Hypothalamus (tissue), 51 donors: Measurements from ENCODE around the gene DIP2C.

ENCODE experiments used
- DNase-seq, 51 donors: peaks; one replicate each; lab custom pipeline; 2025; lab: John Stamatoyannopoulos, UW

Gene DIP2C

DNA sequence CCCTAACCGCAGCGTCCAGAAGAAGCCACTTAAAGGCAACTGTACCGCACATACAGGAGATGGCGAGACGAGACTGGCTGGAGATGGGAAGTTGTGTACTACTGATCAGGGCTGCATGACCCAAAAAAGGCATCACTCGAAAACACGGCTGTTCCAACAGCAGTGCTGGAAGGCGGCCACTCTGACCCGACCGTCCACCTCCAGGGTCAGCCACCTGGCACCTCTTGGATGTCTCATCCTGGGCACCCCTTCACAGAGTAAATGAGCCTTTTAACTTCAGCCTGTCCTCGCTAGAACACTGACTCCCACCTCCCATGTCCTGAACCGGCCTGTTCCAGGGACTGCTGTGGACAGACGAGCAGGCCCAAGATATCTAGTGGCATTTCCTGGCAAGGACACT, 180.7 kb downstream of the DIP2C start:
- DNase-seq, result no peak

DNA sequence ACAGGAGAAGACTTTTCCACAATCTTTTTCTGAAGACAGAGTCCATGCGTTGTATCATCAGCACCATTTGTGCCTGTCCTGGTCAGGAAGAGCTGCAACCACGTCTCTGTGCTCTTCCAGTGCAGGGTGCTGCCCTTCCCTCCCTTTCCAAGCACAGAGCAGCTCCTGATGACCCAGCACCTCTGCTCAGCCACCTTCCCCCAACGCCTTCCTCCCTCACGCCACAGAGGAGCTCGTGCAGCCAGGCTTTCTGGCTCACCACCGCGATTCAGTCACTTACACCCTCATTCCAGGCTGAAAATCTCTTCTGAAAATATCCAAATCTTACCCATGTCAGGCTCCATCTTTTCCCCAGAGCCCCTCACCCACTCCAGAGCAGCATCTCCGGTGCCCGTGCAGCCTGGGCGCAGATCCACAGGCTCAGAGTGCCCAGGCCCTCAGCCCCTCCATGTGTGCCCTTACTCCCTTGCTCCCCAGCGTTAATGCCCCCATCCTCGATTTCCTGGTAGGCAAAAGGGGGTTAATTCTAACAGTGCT, 181.5 kb downstream of the DIP2C start:
- no peak for DNase-seq

DNA sequence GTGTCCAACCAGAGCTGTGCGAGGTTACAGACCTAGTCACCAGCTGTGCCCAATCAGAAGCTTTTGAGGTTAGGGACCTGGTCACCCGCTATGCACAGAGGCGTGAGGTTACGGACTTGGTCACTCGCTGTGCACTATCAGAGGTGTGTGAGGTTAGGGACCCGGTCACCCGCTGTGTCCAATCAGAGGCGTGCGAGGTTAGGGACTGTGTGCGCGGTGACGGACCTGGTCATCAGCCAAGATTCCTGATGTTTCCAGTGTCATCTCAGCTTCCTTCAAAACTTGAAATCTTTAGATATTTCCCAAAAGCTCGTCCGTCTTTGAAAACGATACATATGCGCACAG, 182.1 kb downstream of the DIP2C start:
- no peak for DNase-seq

DNA sequence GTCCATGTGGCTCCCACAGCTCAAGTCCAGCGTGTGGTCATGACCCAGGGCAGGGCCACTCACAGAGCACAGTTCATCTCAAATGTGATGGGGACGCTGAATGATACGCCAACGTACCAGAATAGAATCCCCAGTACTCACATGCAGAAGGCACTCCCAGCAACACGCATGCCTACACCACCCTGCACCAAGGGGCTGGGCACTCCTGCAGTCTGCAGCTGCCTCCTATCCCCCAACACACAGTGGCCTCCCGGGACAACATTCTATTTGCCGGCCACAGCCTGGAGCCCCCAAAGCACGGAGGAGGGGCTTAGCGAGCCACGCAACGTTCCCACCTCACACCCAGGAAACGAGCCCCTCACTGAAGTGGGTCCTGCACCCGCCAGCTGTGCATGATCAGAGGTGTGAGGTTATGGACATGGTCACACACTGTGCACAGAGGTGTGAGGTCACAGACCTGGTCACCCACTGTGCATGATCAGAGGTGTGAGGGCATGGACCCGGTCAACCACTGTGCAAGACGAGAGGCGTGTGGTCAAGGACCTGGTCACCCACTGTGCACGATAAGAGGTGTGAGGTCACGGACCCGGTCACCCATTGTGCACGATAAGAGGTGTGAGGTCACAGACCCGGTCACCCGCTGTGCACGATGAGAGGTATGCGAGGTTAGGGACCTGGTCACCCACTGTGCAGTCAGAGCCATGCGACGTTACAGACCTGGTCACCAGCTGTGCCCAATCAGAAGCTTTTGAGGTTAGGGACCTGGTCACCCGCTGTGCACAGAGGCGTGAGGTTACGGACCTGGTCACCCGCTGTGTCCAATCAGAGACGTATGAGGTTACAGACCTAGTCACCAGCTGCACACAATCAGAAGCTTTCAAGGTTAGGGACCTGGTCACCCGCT, 182.8 kb downstream of the DIP2C start:
- DNase-seq, result no peak

DNA sequence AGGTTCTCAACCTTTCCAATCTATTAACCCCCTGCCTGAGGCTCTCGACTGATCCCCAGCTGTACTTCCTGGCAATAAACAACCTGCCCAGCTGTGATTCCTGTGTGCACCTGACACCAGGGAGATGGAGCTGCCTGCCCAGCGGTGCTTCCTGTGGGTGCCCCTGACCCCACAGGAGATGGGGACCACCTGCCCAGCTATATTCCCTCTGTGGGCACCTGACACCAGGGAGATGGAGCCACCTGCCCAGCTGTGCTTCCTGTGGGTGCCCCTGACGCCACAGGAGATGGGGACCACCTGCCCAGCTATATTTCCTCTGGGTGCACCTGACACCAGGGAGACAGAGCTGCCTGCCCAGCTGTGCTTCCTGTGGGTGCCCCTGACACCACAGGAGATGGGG, 184.0 kb downstream of the DIP2C start:
- no peak for DNase-seq

DNA sequence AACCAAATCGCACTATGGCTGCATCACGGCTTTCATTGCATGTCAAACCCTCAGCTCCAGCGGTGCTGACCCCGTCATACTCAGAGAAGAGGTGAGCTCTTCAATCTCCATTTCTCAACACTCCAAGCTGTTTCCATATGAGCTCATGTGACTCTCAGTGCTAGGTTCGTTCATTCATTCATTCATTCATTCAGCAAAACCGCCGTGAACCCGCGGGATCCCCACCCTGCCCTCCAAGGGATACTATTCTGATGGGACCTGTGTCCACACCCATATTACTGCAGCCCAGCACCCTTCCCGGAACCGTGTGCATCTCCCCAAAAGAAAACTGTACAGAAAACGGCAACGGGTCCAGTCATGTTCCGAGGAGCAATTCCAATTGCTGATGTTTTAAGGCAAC, 184.7 kb downstream of the DIP2C start:
- DNase-seq, result no peak

DNA sequence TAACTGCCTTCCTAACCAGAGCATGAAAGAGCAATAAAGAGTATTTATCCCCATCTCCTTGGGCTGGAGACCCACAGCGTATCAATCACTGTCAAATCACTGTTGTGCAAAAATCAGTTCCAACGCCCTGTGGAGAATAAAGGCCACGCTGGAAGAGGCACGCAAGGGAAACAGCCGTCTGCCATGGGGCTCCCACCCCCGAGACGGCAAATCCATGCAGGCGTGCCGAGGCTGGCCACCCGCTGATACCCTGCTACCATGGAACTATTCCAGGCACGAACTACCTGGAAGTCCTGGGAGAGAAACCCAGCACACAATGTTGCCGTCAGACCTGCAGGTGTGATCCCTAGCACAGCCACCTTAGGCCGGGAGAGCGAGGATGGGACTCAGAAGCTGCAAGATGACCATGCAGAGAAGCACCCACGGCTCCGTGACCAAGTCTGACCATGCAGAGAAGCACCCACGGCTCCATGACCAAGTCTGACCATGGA, 185.3 kb downstream of the DIP2C start:
- DNase-seq, result no peak

DNA sequence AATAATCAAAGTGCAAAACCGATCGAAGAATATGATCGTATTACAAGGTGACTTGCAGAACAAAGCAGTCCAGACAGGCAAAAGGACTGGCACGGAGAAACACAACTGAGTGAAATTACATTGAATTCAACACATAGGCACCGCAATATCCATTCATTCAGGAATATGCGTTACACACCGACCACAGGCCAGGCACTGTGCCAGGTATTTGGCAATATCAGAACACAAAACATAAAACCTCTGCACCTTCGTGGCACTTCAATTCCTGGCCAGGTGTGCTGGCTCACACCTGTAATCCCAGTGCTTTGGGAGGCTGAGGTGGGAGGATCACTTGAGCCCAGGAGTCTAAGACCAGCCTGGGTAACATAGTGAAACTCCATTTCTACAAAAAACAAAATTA, 187.9 kb downstream of the DIP2C start:
- no peak for DNase-seq

DNA sequence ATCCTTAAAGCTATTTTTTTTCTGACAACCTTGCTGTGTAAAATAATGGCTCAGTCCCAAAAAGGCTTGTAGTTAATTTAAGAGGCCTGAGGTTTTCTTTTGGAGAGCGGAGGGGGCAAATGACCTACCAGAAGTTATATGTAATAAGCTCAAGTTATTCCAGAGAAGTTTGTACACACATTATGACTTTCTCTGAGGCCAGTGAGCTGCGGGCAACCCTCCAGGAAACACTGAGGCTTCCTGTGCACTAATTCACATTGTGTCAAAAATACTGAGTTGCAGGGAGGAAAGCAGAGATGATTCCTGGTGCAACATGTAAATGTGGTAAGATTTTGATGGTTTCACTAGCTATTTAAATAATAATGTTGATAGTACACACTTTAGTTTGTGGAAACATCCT, 188.6 kb downstream of the DIP2C start:
- DNase-seq, result no peak

DNA sequence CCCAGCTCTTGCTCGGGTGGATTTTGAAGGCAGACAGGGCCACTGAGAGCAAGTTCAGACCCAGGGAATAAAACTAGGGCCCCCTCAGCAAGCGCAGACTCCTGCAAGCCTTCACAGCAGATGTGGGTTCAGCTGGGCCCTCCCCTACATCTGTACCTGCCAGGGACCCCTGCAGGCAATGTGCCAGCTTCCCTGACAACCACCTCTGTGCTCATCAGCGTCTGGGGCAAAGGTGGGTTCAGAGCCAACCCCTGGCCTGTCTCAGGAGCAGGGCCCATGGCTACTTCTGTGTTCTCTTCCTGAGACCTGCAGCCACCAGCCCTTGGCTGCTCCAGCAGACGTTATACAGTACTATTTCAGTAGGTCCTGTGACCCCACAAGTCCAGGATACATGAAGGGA, 189.5 kb downstream of the DIP2C start:
- no peak for DNase-seq

DNA sequence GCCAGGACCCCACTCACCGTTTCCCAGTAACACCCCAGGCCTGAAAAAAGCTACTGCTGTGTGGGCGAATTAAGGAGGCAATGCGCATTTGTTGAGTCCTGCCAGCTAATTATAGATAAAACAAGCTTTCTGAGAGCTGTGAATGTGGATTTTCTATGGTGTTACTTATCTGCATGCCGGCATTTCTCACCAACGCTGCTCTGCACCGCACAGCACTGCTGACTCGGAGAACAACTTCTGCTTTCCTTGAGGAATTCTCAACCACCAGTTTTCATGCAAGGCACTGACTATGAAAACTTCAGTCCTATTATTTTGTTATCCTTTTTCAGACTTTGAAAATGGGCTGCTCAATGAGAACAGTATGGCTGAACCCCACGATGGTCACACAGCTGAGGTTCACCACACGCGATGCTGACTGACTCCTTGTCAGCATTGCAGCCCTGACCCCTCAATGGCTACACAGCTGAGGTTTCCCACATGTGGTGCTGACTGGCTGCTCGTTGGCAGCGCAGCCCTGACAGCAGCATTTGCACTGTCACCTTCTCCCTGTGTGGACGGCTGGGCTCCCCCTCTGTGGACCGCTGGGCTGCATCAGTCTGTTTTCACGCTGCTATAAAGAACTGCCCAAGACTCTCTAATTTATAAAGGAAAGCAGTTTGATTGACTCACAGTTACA, 190.6 kb downstream of the DIP2C start:
- DNase-seq, result no peak

DNA sequence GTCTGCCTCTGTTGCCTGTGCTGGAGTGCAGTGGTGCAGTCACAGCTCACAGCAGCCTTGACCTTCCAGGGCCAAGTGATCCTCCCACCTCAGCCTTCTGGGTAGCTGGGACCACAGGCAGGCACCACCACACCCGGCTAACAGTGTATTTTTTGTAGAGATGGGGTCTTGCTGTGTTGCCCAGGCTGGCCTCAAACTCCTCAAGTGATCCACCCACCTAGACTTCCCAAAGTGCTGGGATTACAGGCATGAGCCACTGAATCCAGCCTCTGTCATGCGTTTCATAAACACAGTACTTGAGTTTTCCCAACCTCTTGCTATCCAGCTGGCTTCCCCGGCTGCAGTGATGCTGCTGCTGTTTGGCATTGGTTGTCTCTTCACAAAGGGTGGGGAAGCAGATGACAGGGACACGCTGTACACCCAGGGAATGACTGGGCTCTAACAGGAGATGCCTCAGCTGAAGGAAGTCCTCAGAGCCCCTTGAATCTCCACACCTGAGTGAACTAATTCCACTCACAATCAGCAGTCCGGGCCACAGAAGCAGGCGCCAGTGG, 191.5 kb downstream of the DIP2C start:
- peak in 1 of 51 donors; percentile 49 for DNase-seq

DNA sequence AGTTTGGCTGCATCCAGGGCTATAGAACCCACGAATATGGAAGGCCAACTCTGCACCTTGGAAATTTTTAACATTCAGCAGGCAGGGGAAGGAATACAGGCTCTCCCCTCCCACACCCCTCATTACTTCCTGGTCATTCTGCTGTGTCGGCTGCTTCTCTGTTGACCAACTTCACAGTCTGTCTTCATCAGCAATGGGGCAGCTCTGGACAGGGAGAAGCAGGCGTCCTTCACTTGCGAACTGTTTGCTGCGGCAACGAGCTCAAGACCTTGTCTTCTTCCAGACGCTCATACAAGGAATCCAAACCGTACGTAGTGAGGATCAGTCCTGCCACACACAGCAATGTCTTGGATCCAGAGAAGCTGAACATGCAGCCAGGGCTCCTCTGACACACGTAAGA, 192.2 kb downstream of the DIP2C start:
- DNase-seq, result no peak

DNA sequence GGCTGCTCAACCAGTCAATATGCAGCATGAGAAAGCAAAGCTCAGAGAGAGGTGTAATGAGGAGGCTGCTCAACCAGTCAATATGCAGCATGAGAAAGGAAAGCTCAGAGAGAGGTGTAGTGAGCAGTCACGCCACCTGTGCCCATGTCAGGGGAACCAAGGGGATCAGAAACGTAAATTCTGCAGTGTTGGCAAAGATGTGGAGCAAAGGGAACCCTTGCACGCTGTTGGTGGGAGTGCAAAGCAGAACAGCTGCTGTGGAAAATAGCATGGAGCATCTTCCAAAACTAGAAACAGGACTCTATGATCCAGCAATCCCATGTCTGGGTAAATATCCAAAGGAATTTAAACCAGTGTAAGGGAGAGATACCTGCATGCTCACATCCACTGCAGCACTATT, 194.9 kb downstream of the DIP2C start:
- no peak for DNase-seq

DNA sequence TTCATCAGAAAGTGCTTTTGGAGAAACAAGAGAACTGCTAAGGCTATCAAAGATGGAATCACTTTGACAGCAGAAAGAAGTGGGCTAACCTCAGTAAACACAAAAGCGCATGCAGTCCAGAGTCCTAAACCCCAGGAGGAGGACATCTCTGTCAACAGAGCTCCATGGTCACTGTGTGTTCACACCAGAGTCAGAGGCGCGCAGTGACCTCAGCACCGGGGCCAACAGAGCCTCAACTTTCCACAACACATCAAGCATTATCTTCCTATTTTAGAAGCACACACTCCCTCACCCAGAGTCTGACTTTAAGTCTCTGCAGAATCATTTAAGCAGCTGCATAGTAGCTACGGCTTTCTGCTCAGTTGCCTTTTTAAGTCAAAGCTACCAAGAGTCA, 195.3 kb downstream of the DIP2C start:
- DNase-seq, result no peak

DNA sequence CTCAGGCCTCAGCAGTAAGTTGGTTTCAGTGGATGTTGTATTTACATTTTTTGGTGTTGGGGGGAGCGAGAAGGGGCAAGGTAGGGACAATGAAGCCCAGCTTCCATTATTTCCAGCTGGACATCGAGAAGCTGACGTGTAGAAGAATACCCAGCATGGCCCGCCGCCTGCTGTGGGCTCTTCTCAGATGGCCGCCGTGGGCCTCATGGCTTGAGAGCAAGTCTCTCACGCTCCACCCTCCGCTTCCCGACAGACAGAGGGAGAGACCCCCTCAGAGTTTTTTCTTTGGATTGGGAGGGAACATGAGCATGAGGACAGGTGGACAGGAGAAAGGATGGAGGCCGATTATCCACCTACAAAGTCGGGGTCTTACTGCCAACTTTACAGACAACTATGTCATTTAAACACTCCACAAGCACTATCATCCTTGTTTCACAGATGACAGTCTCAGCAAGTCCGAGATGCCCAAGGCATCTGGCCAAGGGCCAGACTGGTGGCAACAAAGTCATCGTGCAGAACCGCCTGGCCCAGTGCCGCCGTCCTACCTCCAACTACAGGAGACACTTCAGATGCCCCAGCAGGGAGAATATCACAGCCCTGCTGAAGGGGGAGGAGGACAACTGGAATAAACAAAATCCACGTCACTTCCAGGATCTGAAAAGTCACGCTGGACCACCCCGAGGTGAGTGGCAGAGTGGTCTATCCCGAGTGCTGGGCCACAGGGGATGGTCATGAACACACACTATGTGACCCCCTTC, 195.9 kb downstream of the DIP2C start:
- DNase-seq, result no peak

DNA sequence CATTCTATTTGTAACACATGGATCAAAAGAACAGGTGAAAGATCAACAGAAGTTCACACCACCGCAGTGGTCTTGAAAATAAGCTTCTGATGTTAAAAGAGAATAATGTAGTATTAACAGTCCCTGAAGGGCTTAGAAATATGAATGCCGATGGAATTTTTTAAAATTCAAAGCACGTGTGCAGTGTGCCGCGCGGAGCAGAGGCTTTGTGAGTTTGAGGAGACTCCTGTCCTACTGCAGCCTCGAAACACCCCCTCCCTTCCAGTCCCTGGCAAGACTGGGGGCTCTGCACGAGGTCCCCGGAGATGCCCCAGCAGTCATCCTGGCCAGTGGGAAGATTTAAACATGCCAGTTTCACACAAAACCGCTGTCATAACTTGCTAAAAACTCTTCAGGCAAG, 196.6 kb downstream of the DIP2C start:
- DNase-seq, result no peak

DNA sequence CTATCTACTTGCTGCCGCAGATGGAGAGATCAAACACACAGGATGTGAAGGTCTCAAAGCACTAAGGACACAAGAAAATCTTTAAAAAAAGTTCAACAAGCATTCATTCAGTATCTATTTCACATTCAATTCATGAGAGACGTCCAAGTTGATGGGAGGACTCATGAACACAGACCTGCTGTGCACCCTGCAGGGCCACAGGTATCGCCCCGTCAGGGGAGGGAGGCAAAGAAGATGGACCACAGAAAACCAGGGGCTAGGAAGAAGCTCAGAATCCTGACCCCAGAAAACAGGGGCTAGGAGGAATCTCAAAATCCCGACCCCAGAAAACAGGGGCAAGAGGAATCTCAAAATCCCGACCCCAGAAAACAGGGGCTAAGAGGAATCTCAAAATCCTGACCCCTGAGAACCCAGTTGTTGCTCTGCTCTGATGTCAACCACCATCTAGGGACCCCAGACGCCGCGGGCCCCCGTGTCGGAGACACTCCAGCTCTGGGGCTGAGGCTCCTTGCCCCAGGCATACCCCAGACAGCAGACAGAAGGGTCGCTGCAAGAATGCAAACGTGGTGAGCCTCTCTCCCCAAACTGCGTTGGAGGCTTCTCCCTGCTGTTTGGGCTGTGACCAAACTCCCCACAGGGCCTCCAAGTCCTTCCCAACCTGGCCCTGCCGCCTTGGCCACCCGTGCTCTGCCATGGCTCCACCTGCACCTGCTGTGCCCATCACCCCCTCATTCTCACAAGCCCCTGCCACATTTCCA, 197.6 kb downstream of the DIP2C start:
- no peak for DNase-seq

DNA sequence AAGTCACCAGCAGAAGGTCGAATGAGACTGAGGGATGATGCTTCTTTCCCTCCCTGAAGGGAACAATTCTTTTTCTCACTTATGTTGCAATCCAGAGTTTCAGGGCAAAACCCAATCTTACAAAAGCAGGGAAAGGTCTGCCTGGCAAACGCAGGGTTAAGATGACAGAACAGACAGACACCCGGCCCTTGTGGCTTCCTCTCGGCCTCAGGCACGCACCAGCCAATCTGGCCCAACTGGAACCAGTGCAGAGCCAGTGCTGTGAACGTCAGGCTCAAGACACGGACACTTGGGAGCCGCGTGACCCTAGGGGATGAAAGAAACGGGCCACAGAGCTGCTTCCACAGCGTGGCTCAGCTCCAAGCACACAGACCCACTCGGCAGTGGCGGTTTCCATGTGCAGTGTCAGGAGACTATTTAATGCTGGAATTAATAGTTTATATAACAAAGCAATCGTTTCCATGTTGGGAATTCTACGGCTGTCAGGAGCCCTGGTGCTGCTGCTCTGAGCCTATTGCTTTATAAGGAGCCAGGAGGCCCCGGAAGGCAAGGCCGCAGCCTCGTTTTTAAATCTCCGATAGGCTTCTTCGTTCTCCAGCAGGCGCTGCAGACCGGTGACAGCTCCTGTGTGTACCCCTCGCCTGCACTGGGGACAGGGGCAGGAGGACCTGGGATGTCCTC, 198.4 kb downstream of the DIP2C start:
- DNase-seq, result peak in 34 of 51 donors; percentile 23 to 79 (median 51)

DNA sequence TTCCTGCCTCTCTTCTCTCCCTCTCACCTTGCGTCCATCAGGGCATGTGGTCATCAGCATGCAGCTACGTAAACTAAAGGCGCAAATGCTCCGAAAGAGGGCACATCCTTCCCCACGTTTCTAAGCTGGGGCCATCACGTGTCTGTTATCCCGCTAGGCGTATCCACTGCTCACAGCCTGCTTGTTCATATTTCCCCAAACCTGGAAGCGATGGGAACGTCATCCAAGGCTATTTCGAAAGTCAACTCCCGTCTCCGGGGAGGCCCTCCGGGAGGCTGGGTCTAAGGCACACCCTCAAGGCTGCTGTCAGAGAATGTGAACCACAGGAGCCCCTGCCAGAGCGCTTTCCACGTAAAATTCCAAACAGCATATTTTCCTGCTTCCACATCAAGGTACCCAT, 199.2 kb downstream of the DIP2C start:
- DNase-seq, result no peak
